GM21528 (cell line): Measurements from ENCODE around the gene ZNF521.

ENCODE experiments used
- ATAC-seq: cut with Tn5 transposase; IDR thresholded peaks from one replicate; pipeline ENCODE4 v1.9.1; 2021; ENCODE audit warnings: mild to moderate bottlenecking, moderate library complexity; ENCODE audit not compliant: unreplicated experiment, low FRiP score

ZNF521 gene

DNA sequence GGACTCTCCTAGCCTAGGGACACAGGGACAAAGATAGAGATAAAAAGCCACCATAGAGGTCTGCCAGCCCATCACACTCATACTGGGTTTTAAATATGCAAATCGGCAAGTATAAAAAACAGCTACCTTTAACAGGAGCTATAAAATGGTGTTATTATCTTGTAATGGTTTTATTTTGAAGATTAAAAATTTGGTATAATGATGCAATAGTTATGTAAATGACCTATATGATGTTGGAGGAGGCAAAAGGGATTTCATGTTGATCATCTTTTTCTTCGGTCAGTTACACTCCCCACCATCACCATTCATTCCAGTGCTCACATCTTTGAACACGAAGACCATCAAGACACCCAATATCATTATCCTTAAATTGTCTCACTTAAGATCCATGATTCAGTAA lies 11.2 kb downstream of the ZNF521 start:
- ATAC-seq = no peak

DNA sequence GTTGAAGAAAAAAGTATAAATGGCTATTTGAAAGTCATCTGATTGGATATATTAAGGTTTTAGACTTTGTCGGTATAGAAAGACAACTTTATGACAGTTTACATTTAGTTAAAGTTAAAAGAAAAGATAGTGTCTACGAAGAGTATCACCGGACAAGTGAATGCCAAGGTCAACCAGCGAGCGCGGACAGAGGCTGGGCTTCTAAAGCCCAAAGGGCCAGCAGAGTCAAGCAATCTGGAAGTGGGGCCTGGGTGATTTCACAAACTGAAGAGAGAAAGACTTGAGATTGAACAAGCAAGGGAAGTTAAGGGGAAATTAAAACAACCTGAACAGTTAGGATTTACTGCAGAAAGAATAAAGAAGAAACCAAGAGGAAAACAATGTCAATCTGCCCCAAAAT lies 16.3 kb downstream of the ZNF521 start:
- ATAC-seq = no peak

DNA sequence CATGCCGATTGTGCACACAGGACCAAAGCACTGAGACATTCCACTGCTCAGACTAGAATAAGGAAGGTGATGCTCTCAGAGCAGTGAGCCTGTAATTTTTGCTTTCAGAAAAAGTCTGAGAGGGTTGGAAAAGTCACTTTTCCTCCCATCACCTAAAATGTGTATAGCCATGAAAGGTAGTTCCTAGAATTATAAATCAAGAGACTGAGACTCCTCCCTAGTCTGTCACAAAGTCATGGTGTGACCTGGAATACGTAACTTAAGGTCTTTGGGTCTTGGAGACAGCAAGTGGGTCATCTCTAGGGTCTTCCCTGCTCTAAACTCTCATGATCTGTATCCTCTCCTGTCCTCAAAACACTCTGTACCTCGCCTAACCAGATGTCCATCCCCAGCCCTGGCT lies 16.9 kb downstream of the ZNF521 start:
- ATAC-seq = no peak

DNA sequence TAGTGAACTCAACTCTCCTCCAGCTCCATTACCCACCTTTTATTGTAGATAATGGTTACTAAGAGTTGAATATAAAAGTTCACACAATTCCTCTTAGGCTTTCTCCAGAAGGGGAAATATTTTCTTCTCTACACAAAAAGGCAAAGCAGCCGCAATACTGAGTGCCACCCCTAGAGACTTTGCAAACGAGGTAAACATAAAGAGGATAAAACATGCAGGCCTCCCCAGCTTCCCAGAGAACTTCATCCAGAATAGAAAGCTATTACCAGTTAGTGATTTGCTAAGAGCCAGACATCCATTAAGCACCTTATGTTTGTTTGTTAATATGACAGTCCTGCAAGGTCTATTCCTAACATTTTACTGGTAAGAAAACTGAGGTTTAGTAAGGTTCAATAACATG lies 17.4 kb downstream of the ZNF521 start:
- ATAC-seq = no peak

DNA sequence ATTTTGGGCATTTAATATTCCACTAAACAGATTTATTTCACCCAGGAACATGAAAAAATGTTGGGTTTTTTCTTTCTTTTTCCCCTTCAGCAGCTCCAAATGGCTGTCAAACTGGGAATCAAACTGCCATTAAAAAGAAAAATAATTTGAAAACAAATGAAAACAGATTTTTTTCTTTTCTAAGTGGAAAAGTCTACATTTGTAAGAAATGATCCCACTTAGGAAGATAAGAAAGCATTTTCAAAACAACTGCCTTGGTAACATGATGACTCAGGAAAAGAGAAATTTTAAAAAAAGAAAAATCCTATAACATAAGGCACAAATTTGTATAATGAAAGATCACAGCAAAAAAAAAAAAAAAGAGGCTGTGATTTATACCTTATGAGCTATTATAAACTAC lies 20.0 kb downstream of the ZNF521 start:
- ATAC-seq = no peak

DNA sequence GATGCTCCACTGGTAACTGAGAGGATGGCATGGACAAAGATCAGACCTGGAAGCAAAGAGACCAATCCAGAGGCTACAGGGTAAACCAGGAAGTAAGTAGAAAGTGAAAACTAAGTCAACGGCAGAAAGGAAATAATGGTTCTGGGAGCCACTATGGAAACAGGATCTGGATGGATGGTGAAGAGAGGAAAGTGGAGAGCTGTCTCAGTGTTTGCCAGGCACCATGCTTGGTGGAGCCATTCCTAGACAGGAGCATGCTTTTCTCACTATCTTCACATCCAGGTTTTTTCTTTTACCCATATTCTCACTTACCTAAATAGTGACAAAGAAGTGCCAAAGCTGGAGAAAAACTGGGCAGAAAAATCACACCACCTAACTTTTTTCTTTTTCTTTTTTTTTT lies 22.2 kb downstream of the ZNF521 start:
- no peak for ATAC-seq

DNA sequence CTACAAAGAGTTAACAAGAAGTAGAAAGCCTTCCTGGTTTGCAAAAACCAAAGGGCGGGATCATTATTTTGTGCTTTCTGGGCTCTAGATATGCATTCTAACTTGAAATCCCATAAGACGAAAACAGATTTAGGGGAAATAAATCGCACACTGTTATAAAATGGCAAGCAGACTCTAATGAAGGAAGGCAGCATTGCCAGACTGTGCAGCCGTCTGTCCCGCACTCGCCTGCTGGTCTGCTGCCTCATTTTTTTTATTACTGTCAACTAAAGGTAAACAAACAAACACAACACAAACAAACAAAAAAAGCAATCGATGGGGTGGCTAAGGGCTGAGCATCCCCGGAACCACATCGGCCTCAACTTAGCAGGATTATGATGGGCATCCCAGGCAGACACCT lies 24.4 kb downstream of the ZNF521 start:
- no peak for ATAC-seq

DNA sequence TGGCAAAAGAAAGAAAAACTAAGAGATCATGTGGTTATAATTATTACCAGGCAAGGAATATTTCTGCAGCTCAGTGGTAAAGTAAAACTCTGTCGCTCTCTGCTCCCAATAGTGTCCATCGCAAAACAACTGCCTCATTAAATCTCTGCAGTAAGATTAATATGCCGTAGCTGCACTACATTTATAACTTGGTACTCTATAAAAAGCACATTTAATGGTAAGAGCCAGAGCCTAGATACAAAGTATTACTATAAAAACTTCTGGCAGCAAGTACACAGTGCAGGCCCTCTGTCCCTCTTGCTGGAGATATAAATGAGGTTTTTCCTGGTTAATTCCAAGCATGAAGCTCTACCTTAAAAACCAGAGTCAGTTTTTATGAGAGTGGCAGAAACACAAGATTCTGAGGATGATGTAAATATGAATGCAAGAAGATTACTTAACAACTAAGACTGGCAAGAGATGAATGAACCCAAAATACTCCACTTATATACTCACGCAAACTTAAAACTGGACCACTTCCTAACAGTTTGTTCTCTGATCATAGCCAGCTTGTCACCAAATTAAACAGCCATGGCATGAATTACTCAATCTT lies 25.5 kb downstream of the ZNF521 start:
- ATAC-seq = no peak

DNA sequence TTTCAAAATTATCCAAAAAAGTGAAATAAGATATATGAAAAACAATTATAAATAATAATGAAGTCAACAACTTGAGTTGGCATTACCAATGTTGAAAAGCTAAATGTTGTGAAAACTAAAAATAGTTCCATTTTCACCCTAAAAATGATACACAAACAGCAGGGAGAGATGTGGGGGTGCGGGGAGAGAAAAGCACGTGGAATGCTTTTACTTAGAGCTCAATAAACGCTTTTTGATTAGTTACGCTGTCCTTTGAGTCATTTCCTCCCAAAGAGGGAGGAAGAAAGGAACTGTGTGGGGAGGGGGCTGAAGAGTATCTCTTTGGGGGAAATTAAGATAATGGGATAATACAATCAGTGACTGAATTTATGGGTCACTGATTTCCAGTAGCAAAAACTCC lies 29.2 kb downstream of the ZNF521 start:
- ATAC-seq = no peak

DNA sequence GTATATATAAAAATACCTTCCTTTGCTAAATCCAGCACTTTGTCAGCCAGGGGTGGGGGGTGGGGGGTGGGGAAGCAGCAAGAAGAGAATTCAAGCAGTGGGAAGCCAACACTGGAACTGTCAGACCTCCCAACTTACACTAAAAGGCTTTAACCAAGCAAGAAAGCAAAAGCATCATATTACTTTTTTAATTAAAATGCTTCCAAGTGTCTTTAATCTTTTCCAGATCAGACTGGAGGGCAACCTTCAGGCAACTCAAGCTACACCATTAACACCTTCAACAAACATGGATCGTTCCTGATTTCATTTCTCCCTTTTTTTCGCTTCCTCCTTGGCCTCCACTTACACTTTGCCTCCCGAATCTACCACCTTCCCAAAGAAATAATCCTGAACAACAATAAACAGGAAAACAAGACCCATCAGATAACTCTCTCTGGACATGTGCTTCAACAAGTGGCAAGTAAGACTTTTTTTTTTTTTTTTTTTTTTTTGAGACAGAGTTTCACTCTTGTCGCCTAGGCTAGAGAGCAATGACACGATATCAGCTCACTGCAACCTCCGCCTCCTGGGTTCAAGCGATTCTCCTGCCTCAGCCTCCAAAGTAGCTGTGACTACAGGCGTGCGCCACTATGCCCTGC lies 35.5 kb downstream of the ZNF521 start:
- no peak for ATAC-seq

DNA sequence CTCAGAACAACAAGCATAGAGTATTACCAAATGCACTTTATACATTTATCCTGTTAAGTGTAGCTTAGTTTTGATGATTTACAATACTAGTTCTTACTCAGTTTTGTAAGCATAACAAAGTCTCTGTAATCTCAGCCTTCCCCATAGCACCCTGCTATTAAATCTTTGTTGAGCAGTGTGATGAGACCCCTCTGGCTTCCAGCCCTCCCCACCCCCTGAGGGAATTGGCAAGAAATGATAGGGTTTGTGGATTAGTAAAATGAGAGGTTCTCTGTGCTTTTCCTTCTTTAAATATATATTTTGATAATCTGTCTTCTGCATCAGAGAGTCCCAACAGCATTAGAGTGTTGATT lies 37.2 kb downstream of the ZNF521 start:
- ATAC-seq = no peak

DNA sequence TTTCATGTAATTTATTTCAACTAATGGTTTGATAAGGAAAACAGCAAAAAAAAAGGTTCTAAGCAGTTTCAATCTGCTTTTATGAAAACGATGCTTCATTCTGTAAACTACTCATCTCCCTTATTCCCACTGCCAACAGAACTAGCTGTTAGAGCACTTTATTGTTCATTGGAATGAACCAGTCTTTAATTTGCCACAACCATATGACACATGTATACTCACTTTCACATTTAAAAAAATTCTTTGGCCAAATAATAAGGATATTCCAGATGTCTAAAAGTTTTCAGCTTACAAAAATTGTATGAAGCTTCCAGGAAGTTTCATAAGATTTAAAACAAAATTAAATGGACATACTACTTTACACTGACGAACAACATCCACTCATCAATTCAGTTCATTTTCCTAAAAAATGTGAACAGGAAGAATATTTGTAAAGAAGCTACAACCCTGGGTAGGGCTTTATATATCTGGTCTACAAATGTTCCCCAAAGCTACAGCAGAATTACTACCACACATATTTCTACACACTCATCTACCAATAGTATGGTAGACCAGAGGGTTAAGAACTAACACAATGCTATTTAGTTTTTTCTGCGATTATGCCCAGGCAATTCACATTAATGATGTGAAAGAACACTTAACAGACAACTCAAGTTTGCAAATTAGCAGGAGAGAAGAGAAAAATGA lies 37.7 kb downstream of the ZNF521 start:
- ATAC-seq = no peak

DNA sequence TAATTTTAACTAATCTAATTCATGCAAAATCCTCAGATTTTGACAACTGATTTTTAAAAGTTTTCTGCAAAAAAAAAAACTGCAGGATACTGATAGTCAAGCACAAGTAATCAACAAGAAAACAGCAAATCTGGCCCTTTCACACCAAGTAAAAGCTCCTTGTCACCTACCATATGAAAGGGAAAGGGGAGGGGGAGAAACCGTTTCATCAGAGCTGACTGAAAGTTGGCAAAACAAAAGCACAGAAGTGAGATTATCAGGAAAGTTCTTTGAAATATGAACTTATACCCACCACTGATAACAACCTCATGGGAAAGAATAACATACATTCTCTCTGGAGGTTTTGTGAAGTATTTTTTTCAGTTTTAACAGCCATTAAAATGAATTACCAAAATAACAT lies 38.7 kb downstream of the ZNF521 start:
- no peak for ATAC-seq

DNA sequence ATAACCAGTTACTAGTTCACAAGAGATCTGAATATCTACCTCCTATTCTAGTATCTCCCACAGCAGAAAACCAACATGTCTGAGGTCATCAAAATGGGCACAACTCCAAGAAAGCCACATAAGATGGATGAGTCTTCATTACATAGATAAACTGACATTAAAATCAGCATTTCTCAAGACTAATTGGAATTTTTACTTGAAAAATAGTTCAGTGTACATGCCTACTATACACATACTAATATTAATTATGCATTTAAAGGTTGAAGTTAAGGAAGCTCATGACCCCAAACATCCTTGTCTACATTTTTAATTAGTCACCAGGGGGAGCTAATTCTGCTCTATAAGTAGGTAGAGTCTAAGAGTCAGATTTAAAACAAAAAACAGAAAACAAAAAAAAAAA lies 41.9 kb downstream of the ZNF521 start:
- ATAC-seq = no peak

DNA sequence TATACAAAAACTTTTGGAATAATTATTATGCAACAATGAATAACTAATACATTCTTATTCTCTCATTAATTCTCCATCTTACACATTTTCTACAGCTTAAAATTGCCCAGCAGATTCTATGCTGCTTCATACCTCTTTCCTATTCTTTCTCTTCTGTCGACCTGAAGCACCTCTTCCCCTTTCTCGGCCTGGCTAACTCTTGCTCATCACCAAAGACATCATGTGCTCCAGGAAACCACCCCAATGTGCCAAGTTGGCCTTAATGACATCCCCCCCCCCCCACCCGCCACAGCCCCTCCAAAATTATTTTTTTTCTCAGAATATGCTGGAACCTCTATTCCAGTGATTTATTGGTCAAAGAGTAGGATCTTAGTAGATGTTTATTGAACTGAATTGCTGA lies 43.6 kb downstream of the ZNF521 start:
- no peak for ATAC-seq

DNA sequence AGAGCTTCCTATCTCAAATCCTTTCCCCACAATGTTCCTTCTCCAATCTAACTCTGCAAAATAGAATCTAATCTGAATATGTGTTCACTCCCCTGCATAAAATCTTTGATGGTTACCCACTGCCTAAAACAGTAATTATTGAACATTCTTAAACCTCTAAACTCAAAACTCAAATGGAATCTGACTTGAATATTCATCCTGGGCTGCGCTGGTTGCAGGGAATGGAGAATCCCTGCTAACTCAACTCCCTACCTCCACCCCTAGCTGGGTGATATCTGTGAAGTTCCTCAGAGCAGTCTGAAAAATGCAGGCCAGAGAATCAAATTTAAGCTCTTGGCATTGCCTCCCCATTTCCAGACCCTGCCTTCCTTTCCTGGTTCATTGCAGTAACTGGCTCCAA lies 44.8 kb downstream of the ZNF521 start:
- ATAC-seq = no peak

DNA sequence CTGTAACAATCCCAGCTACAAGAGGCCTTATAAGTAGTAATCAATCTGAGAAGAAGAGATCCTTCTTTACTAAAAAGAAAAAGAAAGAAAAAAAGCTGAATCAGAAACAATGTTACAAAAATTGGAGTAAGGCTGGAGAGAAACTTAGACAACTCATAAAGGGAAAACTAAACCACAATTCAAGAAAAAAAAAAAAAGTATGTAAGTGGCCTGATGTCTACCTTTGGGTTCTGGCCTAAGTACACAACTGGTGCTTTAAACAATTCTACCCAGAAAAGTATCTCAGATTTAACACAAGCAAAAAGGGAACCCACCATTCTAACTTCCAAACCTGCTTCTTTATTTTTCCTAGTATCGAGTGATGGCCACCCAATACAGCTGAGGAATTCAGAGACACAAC lies 45.3 kb downstream of the ZNF521 start:
- ATAC-seq = no peak

DNA sequence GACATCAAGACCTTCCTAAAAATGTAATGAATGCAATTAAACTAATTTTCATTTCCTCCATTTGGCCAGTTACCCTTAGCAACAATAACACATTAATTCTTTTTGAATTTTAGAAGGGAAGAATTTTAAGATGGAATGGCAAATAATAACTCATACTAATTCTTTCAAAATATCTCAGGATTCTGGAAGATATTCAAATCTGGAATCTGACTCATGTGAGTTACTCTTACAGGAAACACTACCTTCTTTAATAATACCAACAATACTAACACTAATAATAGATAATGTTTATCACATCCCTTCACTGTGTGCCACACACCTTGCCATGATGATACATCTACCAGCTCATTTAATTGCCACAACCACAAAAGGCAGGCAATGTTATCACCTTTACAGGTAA lies 46.4 kb downstream of the ZNF521 start:
- ATAC-seq = no peak

DNA sequence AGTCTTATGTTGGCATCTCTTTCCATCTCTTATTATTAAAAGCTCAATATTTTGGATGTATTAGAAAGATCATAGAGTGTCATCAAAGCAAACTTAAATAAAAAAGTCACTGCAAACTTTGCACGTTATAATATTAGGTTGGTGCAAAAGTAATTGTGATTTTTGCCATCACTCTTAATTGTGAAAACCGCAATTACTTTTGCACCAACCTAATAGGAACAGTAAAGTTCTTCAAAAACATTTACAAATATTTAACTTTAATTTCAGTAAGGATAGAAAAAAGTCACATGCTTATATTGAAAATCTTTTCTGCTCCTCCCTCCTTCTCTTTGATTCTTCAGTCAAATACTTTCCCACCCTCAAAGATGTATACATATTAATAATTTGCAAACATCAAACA lies 51.5 kb downstream of the ZNF521 start:
- ATAC-seq = no peak

DNA sequence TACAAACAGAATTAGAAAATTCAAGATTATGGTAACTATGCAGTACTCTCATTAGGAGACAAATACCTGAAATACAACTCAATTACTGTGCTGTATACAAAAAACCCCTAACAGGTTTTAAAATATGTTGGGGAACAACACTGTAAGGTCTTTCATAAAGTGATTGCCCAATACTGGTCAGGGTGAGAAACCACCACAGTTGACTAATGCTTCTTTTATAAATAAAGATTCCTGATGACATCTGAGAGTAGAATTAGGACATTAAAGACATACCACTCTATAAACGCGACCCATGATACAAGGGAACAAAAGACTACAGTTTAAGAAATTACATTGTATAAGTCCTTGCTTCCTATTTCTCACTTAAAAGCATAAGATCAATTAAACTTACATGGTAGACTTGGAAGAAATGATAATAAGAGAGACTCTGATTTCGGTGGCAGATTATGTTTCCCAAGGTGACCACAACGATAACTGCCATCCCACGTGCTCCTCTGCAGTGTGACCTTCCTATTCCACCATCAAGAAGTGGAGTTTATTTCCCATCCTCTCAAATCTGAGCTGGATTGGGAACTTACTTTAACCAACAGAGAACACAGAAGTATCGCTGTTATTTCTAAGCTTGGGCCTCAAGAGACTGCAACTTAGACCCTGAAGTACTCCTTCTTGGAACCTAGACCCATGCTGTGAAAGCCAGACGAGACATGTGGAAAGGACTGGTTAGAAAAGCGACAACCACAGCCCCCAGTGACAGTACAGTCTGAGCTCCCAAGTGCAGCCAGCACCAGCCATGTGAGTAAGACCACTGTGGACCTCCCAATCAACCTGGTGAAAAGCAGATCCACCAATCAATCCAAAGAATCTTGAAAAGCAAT lies 52.3 kb downstream of the ZNF521 start:
- ATAC-seq = no peak

DNA sequence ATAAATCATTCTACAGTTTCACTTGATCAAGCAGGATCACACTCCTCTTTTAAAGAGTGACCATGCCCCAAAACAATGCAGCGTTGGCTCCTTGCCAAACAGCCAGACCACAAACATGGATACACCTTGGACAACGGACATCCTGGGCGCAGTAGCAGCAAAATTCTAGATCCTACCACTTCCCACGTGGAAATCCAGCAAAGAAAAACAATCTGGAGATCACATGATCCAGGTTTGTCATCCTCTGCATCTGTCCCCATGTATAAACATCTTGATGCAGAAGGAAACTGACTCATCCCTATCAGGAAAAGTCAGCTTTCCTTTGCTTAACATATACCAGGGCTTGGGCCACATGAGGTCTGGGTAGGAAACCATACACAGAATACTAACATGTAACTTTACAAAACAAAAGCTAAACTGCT lies 53.1 kb downstream of the ZNF521 start:
- ATAC-seq = no peak
